Lung (tissue), 12 donors: ENCODE measurements around the gene GBF1. TPM values are rescaled to one million over a fixed set of nuclear protein-coding genes. Genes with fewer than 3 reads are reported as not detected.

Experiments
- ATAC-seq: fragments of 200-7000 bp; cut with Tn5 transposase; one replicate; pipeline ENCODE4 v1.9.1; 2020; ENCODE audit warnings: moderate number of reproducible peaks; ENCODE audit not compliant: insufficient read depth, low FRiP score
- DNase-seq, 3 donors: peaks; one replicate each; pipeline ENCODE4 v3.0.0-alpha.2; 2013 to 2017
- H3K27ac ChIP-seq, 2 donors: one replicate each; pipeline ENCODE4 v1.5.1; 2013; ENCODE audit warnings: mild to moderate bottlenecking in 2 of 2, moderate library complexity in 2 of 2, control low read depth in 1 of 2, inconsistent platforms in 1 of 2, low read depth in 1 of 2, low read length in 1 of 2
- H3K27me3 ChIP-seq, 3 donors: one replicate each; pipeline ENCODE4 v1.5.1; 2013; ENCODE audit warnings: low read length in 2 of 3; ENCODE audit not compliant: control insufficient read depth in 3 of 3, insufficient read depth in 3 of 3
- H3K36me3 ChIP-seq, 4 donors: one replicate each; pipeline ENCODE4 v1.5.1; 2013; ENCODE audit warnings: low read length in 4 of 4, mild to moderate bottlenecking in 1 of 4, moderate library complexity in 1 of 4; ENCODE audit not compliant: control insufficient read depth in 4 of 4, insufficient read depth in 4 of 4
- H3K4me1 ChIP-seq, 5 donors: one replicate each; pipeline ENCODE4 v1.5.1; 2013; ENCODE audit warnings: low read length in 5 of 5, mild to moderate bottlenecking in 2 of 5, moderate library complexity in 1 of 5; ENCODE audit not compliant: control insufficient read depth in 5 of 5, insufficient read depth in 5 of 5
- H3K4me3 ChIP-seq: one replicate; pipeline ENCODE4 v1.5.1; 2013; ENCODE audit warnings: mild to moderate bottlenecking, control low read depth, moderate library complexity
- H3K9ac ChIP-seq, 2 donors: one replicate each; pipeline ENCODE4 v1.5.1; 2013; ENCODE audit warnings: low read length in 2 of 2, control low read depth in 1 of 2; ENCODE audit not compliant: insufficient read depth in 1 of 2
- H3K9me3 ChIP-seq, 4 donors: one replicate each; pipeline ENCODE4 v1.5.1; 2013; ENCODE audit warnings: low read length in 3 of 4, mild to moderate bottlenecking in 1 of 4, moderate library complexity in 1 of 4; ENCODE audit not compliant: control insufficient read depth in 4 of 4, insufficient read depth in 3 of 4
- CTCF ChIP-seq: IDR thresholded peaks from 2 replicates; pipeline ENCODE4 v1.5.1; 2012; ENCODE audit warnings: mild to moderate bottlenecking; ENCODE audit errors: control extremely low read depth, extremely low read depth
- WGBS, 2 donors: extraction: QIAGEN DNeasy Blood & Tissue Kit; methylation state at CpG; one replicate each; pipeline ENCODE4 v1.1.7; 2013; 5-methylcytosine and 5-hydroxymethylcytosine counted together
- polyA plus RNA-seq, 2 donors: library from polyadenylated mRNA; stranded (reverse); fragments of 200-250 nt; gene quantifications; one replicate each; pipeline ENCODE4 v1.2.1, GENCODE V29; 2013
- total RNA-seq, 2 donors: library from RNA; depleted of rRNA in 1 of 2; stranded (reverse); fragments of >200 nt in 1 of 2; gene quantifications; one replicate each; pipeline ENCODE4 v1.2.1, GENCODE V29; 2014 to 2021
- donor health status: control.
- donor health status: control.
- donor health status: Bipolar disorder and iron deficiency.
- donor health status: healthy.
- donor health status: DM: yes; HTN: yes; CAD: no.

GBF1 gene
- total and polyA plus RNA-seq, 4 donors, result 11.6 to 48.5 (median 25.4) TPM

GRCh38 chr10:102368077-102368476 lies 122.7 kb downstream of the GBF1 start:
- 66 to 96% methylated on average over 3 of the region's 3 CpGs for WGBS, 2 donors
- peaks cover 0 to 6% (median 3%) of the 10 kb centered on the region in 4 donors for H3K9me3 ChIP-seq
- H3K27me3 ChIP-seq, result no peaks in the 10 kb centered on the region
- peak overlapping the region in 1 of 2 donors; percentile 0 for H3K27ac ChIP-seq
- DNase-seq (no peak), ATAC-seq (peak; percentile 62)
- H3K4me1 ChIP-seq, result no peaks in the 10 kb centered on the region
- H3K36me3 ChIP-seq, result peaks cover 56 to 63% (median 62%) of the 10 kb centered on the region in 4 donors
- H3K4me3 ChIP-seq, result no peak overlapping the region
- no peak for TF ChIP-seq CTCF
- H3K9ac ChIP-seq, result no peak overlapping the region

GRCh38 chr10:102371295-102371694 lies 126.0 kb downstream of the GBF1 start:
- DNase-seq (no peak), ATAC-seq (no peak)
- no peak overlapping the region for H3K27ac ChIP-seq
- H3K36me3 ChIP-seq, result peaks cover 50 to 66% (median 59%) of the 10 kb centered on the region in 4 donors
- 96 to 98% methylated on average over 2 of the region's 2 CpGs for WGBS, 2 donors
- no peaks in the 10 kb centered on the region for H3K27me3 ChIP-seq
- no peak overlapping the region for H3K4me3 ChIP-seq
- TF ChIP-seq CTCF, result no peak
- H3K9ac ChIP-seq, result no peak overlapping the region
- no peaks in the 10 kb centered on the region for H3K4me1 ChIP-seq
- peaks cover 0 to 6% (median 4%) of the 10 kb centered on the region in 4 donors for H3K9me3 ChIP-seq

- Histone ChIP-seq H3K4me1 (no peaks in the 10 kb centered on the region), H3K36me3 (peaks cover 24 to 53% (median 45%) of the 10 kb centered on the region in 4 donors), H3K9me3 (peaks cover 0 to 6% (median 4%) of the 10 kb centered on the region in 4 donors), H3K27ac (no peak overlapping the region), H3K9ac (no peak overlapping the region), H3K27me3 (no peaks in the 10 kb centered on the region), H3K4me3 (no peak overlapping the region)
- DNase-seq (no peak), ATAC-seq (no peak)
- no peak for TF ChIP-seq CTCF
- 89 to 90% methylated on average over 7 of the region's 7 CpGs for WGBS, 2 donors
Observed at GRCh38 chr10:102375250-102375649, 129.9 kb downstream of the GBF1 start.

GRCh38 chr10:102375867-102376266 lies 130.5 kb downstream of the GBF1 start:
- TF ChIP-seq CTCF, result no peak
- Histone ChIP-seq H3K27me3 (no peaks in the 10 kb centered on the region), H3K9ac (no peak overlapping the region), H3K9me3 (peaks cover 0 to 3% (median 2%) of the 10 kb centered on the region in 4 donors), H3K4me3 (no peak overlapping the region), H3K4me1 (no peaks in the 10 kb centered on the region), H3K27ac (no peak overlapping the region), H3K36me3 (peaks cover 22 to 53% (median 42%) of the 10 kb centered on the region in 4 donors)
- no peak for DNase-seq
- 87 to 98% methylated on average over 2 of the region's 2 CpGs for WGBS, 2 donors
- ATAC-seq, result no peak
